NK-92 (cell line): Measurements from ENCODE around the gene CCT6B.
"Not testable (repeated sequence)": the region's sequence is repeated elsewhere in the genome, so short reads cannot be mapped to it uniquely, and the experiment has no call there.

ENCODE experiments used
- DNase-seq: peaks from one replicate; lab custom pipeline; 2025; ENCODE audit not compliant: unreplicated experiment; lab: John Stamatoyannopoulos, UW

Gene CCT6B

GRCh38 chr17:34961093-34961911, at the start of gene CCT6B, which contains the start of gene ZNF830:
Gene CCT6B, minus strand, starts transcription at chr17:34961460. Its CDS starts 67 bp downstream, at chr17:34961393.
Gene ZNF830, plus strand, starts transcription at chr17:34961540. Its CDS starts 27 bp downstream, at chr17:34961567.
- peak; percentile 55 for DNase-seq

- DNase-seq: no peak
These were observed 48.8 kb upstream of the CCT6B start for GRCh38 chr17:35010093-35010492.

- DNase-seq: no peak
These were observed 45.7 kb upstream of the CCT6B start for GRCh38 chr17:35006961-35007360.

GRCh38 chr17:35006345-35006744, 45.1 kb upstream of the CCT6B start:
- no peak for DNase-seq

GRCh38 chr17:35003778-35004177, 42.5 kb upstream of the CCT6B start:
- DNase-seq: no peak

GRCh38 chr17:35002876-35003551, 41.8 kb upstream of the CCT6B start:
- no peak for DNase-seq

GRCh38 chr17:35001549-35001948, 40.3 kb upstream of the CCT6B start:
- DNase-seq: no peak

GRCh38 chr17:35000965-35001364, 39.7 kb upstream of the CCT6B start:
- DNase-seq: not testable (repeated sequence)

GRCh38 chr17:34999456-34999855, 38.2 kb upstream of the CCT6B start:
- DNase-seq: no peak

GRCh38 chr17:34998205-34998604, 36.9 kb upstream of the CCT6B start:
- no peak for DNase-seq

GRCh38 chr17:34997355-34997862, 36.1 kb upstream of the CCT6B start:
- no peak for DNase-seq

- DNase-seq: no peak
These were observed 35.4 kb upstream of the CCT6B start for GRCh38 chr17:34996422-34997285.

- DNase-seq: no peak
These were observed 31.8 kb upstream of the CCT6B start for GRCh38 chr17:34993031-34993430.

GRCh38 chr17:34991606-34992005, 30.3 kb upstream of the CCT6B start:
- no peak for DNase-seq

- DNase-seq: no peak
These were observed 29.7 kb upstream of the CCT6B start for GRCh38 chr17:34990921-34991365.

- DNase-seq: no peak
These were observed 28.2 kb upstream of the CCT6B start for GRCh38 chr17:34989473-34989872.

- DNase-seq: no peak
These were observed 27.4 kb upstream of the CCT6B start for GRCh38 chr17:34988644-34989043.

- no peak for DNase-seq
These were observed 26.0 kb upstream of the CCT6B start for GRCh38 chr17:34987232-34987631.

- DNase-seq: no peak
These were observed 20.4 kb upstream of the CCT6B start for GRCh38 chr17:34981538-34982241.
